GM18517 (cell line): ENCODE results near the gene ADGRA1.
"Not testable (repeated sequence)": the region's sequence is repeated elsewhere in the genome, so short reads cannot be mapped to it uniquely, and the experiment has no call there.

ENCODE experiments used
- ATAC-seq: cut with Tn5 transposase; IDR thresholded peaks from one replicate; pipeline ENCODE4 v1.9.1; 2021; ENCODE audit warnings: mild to moderate bottlenecking, moderate library complexity; ENCODE audit not compliant: unreplicated experiment

The ADGRA1 gene

DNA sequence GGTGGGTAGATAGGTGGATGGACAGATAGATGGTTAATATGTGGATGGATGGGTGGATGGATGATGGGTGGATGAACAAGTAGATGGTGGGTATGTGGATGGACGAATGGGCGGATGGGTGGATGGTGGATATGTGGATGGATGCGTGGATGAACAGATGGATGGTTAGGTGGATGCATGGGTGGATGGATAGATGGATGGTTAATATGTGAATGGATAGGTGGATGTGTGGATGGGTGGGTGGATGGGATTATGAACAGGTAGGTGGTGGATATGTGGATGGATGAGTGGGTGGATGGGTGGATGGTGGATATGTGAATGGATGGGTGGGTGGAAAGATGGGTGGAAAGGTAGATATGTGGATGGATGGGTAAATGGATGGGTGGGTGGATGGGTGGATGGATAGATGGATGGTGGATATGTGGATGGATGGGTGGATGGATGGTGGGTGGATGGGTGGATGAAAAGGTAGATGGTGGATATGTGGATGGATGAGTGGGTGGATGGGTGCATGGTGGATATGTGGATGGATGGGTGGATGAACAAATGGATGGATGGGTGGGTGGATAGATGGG lies 87.1 kb downstream of the ADGRA1 start:
- no peak for ATAC-seq

DNA sequence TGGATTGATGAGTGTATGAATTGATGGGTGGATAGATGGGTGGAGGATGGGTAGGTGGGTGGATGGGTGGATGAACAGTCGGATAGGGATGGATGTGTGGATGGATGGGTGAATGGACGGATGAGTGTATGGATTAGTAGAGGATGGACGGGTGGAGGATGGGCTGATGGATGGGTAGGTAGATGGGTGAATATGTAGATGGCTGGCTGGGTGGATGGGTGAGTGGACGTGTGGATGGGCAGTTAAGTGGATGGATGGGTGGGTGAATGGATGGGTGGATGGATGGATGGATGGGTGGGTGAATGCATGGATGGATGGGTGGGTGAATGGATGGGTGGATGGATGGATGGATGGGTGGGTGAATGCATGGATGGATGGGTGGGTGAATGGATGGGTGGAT lies 87.9 kb downstream of the ADGRA1 start:
- ATAC-seq = not testable (repeated sequence)

DNA sequence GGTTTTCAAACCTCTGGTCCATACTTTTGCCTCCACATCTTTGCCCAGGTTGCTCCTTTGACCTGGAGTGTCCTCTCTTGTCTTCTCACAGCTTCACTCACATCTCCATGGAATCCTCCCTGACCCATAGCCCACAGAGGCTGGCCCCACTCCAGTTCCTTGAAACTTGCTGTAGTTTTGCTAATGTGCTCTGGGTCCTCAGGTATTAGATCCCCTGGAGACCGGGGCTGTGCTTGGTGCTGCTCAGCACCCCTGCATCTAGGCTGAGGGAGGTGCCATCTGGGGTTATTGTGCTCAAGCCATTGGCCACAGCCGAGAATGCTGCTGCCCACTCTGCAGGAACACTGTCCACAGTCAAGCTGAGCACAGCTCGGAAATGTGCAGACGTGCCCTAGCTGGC lies 88.8 kb downstream of the ADGRA1 start:
- ATAC-seq = no peak

DNA sequence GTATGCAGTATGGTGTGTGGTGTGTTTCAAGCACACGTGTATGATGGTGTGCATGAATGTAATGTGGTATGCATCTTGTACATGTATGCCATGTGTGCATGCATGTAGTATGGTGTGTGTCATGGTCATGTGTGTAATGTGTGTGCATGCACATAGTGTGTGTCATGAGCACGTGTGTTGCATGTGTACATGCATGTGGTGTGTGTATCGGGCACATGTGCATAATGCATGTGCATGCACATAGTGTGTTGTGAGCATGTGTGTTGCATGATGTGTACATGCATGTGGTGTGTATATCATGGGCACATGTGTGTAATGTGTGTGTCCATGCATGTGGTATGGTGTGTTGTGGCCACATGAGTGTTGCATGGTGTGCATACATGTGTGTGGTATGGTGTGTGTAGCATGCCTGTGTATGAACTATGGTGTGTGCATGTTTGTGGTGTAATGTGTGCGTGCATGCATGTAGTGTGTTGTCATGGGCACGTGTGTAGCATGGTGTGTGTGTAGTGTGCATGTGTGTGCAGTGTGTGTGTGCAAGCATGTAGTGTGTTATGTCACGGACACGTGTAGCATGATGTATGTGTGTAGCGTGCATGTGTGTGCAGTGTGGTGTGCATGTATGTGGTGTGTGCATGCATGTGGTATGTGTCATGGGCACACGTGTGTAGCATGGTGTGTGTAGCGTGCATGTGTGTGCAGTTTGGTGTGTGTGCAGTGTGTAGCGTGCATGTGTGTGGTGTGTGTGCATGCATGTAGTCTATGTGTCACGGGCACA lies 89.8 kb downstream of the ADGRA1 start:
- ATAC-seq = no peak

DNA sequence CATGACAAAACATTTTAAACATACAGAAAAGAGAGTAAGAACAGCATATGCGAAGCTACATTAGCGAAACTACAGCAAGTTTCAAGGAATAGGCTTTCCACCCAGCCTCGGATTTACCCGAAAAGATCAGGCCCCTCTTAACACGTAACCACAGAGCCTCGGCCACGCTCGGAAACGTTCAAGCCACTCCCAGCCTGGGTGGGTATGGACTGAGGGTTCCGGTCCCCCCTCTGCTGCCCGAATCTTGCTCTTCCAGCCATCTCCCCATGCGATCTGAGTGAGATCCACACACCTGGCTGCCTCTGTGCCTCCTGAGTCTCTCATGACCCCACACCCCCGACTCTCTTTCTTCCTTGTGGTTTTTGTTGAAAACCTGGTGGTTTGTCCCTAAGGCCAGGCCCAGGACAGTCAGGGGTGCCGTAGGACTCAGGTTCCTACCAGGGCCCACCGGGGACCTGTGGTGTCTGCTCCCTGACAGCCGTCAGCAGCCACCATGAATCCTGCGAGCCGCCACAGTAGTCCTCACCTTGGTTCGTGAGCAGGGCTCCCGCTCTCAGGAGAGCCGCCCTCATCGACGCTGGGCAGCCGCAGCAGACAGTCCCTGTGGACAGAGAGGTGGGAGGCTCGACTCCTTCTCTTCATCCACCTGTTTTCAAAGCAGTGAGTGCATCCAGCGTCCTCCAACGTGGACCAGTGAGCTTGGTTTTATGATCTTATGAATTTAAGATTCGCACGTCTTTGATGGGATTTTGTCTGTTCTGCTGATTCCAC lies 90.8 kb downstream of the ADGRA1 start:
- ATAC-seq = no peak

DNA sequence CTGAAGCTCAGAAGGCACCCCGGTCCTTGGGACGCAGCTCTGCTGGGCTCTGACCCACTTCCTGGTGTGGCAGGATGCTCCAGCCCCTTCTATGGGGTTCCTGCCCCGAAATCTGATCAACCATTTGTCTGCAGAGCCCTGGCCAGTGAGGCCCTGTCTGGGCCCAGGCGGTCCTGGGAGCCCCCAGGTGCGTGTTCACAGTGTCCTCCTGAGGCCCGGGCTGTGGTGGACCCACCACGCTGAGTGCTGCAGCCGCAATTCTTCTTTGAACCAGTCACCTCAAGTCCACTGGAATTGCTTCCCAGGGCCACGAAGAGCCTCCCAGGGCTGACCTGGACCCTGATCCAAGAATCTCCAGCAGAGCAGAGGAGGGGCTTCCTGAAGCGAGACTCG lies 91.4 kb downstream of the ADGRA1 start:
- ATAC-seq = no peak

DNA sequence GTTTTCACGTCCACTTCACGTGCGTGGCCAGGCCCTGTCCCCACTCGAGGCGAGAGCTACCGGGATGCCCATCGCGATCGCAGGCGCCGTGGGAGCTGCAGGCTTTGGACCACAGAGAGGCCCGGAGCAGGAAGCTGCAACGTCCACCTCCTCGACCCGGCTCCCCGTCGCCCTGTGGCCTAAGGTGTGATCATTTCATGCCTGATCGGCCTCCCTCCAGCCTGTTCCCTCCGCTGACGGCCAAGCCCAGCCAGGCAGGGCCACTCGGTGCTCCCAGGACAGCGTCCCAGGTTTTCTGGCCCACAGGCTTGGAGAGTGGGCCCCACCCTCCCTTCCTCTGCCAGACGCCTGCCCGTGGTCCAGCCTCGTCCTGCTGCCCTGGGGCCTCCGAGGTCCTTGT lies 91.9 kb downstream of the ADGRA1 start:
- no peak for ATAC-seq

DNA sequence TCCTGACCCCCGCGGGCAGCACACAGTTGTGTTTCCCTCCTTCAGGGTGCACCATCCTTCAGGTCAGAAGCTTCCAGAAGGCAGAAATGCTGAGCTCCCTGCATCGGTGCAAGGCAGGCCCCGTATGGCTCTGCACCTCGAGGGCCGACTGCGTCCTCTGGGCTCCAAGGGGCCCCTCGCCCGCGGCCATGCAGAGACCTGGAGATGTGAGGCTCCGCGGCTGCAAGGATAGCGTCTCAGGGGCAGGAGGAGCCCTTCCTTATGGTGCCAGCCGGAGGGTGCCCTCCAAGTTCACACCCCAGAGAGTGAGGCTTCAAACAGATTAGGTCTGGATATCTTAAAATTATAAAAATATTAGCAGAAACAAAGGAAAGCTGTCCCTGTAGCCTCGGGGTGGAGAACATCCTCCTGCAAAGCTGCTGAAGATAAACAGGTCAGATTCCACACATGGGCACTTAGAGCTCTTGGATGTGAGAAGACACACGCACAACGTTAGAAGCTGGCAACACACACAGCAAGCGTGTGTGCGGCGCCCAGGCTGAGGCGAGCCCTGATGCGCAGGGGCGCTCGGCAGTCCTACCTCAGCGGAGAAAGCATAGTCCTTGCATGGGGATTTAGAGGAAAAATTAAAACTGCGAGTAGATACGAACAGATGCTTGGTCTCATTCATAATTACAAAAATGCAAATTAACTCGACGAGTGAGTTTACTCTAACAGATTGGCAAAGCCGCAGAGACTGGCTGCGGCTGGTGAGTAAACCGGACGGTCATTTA lies 92.7 kb downstream of the ADGRA1 start:
- no peak for ATAC-seq

DNA sequence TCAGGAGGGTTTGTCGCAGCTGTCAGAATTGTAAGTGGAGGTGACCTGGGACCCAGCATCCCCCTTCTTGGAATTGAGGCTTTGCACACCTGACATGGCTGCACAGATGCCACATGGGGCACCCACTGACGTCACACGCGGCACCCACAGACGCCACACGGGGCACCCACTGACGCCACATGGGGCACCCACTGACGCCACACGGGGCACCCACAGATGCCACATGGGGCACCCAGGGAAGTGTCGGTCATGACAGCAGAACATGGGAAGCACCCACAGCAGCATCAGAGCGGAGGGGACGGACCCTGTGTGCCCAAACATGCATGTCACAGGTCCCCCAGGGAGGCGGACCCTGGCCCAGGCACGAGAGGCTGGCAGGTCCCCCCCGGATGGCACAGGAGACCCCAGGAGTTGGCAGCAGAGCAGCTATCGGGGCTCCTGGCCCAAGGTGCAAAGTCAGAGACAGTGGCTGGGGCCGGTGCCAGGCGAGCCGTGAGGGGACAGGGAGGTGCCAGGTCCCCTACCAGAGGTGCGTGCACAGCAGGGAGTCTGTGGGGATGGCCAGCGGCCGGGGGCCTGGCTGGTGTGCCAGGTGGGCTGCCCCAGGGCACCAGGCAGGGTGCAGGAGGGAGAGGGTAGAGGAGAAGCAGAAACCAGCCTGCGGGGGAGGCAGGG lies 93.4 kb downstream of the ADGRA1 start:
- no peak for ATAC-seq
